Ecto neural progenitor cell (in vitro differentiated cells): ENCODE measurements around the gene NFIA.

Experiments used
- DNase-seq: peaks from one replicate; pipeline ENCODE4 v3.0.0-alpha.2; 2018; ENCODE audit warnings: low spot score

The NFIA gene

DNA sequence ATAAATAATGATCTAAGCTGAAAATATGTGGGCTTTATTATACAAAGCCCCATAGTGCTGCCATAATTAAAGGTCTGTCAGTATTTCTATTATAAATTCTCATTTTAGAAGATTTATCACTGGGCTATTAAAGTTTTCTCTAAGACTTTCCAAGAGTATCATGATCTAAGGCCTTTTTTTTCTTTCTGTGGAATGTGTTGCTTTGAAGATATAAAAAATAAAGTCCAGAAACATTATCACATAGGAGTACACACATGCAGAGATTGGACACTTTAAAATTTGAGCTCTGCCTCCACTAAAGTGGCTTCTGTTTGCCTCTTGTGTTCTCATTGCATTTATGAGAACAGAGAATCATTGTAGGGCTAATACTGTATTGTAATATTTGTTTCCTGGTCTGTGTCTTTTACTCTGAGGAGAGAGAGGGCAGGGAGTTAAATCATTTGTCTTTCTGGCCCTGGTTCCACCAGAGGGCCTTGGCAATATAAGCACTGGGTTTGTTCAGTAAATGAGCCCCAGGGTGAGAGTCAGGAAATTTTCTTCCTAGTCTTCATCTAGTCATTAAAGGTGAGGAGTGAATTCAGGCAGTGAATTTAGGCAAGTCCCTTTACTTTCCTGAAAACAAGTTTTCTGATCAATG is 70.2 kb downstream of the NFIA start:
- DNase-seq, result no peak

GRCh38 chr1:61156576-61157467 is 74.5 kb downstream of the NFIA start:
- DNase-seq, result no peak

DNA sequence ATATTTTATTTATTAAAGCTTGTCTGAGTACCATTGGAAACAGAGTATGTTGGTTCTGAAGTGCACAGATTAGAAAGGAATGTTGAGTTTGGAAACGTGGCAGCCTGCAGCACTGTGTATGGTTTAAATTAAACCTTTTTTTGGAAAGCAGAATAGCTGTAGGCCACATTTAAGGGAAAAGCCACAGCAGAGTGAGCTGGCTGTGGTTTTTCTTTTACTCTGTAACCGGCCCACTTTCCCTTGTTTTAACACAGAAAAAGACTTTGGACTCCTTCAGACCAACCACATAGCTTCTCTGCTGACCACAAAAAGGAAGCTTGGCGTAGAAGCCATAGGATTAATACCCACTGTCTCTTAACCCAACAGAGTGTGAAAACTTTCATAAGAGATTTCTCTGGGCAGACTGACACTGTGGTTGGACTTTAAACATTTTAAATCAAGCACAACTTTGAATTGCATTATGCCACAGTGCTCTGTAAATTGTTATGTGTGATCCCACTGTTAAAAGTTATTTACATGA is 75.2 kb downstream of the NFIA start:
- no peak for DNase-seq

GRCh38 chr1:61158591-61158990 is 76.2 kb downstream of the NFIA start:
- DNase-seq, result no peak

GRCh38 chr1:61160526-61160925 is 78.2 kb downstream of the NFIA start:
- DNase-seq, result no peak

- DNase-seq, result no peak
Measured at GRCh38 chr1:61162520-61163258, 80.3 kb downstream of the NFIA start.

- no peak for DNase-seq
Measured at GRCh38 chr1:61163355-61163754, 81.0 kb downstream of the NFIA start.

DNA sequence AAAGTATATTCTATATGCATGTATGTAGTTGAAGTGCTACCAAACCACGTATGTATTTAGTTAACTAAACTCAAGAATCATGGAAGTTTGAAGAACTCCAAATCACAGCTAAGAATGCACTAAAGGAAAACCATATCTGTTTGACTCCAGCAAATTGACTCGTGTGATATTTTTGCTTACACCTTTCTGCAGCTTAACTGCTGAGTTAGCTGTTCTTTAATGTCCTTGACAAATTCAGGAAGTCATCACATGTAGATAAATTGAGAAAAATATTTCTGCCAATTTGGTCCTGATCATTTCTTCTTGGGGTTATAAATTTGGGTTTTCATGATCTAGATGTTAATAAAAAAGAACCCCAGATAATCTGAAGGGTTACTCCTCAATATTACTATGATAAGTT is 83.0 kb downstream of the NFIA start:
- no peak for DNase-seq

DNA sequence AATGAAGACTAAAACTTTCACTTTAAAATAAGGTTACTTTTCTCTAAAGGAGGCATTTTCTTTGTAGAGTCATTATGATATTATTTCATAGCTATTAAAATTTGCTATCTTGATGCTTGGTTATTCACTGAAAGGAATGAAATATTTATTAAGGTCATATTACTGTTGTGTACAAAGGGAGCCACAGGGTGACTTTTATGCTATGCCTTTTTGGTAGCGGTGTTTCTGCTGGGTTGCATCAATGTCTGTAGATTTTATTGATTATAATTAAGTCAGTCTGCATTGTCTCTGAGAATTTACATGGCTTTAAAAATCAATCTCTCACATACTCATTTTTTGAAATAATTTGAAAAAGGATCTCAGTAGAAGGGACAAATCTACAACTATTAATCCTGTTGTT is 84.9 kb downstream of the NFIA start:
- no peak for DNase-seq

GRCh38 chr1:61169045-61169444 is 86.7 kb downstream of the NFIA start:
- no peak for DNase-seq

DNA sequence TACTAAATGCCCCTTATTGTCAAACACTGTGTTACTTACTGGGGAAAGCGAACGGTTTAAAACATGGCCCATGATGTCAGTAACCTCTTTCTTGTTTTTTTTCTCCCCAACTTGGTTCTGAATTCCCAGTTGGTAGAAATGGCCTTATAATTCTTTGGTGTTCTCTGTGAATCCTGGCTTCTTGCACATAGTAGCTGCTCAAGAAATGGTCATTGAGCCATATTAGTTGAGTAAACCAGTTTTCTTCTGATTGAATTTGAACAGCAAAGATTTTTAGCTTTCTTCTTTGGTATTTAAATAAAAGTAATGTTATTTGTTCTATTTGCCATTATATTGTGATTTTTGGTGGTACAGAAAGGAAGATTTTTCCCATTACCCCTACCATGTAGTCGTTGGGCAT is 87.3 kb downstream of the NFIA start:
- DNase-seq, result no peak

DNA sequence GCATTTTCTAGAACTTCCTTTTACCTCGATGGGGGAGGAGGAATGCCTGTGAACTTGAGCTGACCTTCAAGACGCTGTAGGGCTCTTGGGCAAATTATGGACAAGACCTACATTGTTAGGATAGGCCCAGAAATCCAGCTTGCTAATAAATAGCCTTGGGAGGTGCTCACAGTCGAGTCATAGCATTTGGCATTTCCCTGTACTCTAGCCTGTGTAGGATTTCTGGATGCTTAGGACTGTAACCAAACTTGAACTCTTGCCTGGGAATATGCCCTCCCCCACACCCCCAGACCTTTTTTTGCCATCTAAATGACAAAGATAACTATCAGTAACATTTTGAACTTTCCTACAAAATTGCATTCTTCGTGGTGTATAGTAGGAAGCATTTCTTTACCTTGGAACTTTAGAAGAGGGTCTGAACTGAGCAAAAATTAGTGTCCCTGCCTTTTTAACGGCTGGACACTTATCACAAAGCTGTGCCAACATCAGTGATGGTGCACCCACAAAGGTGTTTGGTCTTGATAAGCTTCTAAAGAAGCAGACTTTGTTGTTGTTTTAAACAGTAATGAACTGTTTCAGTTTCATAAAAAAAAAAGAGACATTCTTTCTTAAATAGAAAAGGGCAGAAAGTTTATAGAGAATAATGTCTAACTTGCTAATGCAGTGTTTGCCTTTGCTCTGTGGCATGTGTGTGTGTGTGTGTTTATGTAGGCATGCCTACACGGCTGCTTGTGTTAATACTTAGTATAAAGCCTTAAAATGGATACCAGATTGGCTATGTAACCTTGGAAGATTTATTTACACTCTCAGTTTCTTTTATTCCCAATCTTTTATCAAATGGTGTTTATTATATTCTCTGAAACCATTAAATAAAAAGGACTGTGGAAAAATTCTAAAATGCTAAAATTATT is 88.2 kb downstream of the NFIA start:
- DNase-seq, result no peak

- no peak for DNase-seq
Measured at GRCh38 chr1:61171346-61171745, 89.0 kb downstream of the NFIA start.

DNA sequence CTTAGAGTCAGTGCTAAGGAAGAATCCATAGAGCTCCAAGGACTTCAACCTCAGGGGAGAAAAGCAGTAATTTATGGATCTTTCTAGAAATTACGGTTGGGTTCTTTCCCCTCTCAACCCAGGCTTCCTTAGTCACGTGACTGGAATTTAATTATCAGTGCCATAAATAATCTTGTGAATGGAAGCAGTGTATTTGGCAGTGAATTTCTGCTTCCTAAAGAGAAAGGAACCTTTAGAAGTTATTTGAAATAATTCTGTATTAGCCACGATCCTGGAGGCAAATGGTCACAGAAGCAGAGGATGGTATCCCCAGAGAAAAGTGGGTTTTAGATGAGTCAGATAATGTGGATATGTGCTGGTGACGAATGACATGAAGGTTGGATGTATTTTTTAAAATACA is 89.6 kb downstream of the NFIA start:
- DNase-seq, result no peak

DNA sequence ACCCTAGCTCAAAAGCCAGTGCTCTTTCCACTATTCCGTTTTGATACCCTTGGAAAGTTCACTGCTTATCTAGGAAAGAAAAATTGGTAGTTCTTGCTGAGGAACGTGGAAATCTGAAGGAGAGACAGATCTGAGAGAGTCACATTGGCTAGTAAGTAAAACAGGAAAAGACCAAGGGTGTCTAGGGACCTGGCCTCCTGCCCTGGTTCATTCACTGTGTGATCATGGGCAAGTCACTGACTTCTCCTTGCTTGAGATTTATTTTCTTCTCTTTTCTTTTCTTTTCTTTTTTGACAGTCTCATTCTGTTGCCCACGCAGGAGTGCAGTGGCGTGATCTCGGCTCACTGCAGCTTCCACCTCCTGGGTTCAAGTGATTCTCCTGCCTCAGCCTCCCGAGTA is 90.8 kb downstream of the NFIA start:
- DNase-seq, result no peak

- no peak for DNase-seq
Measured at GRCh38 chr1:61174060-61174795, 91.9 kb downstream of the NFIA start.

- no peak for DNase-seq
Measured at GRCh38 chr1:61175976-61176375, 93.6 kb downstream of the NFIA start.

- no peak for DNase-seq
Measured at GRCh38 chr1:61181067-61182038, 99.0 kb downstream of the NFIA start.

GRCh38 chr1:61182049-61182448 is 99.7 kb downstream of the NFIA start:
- DNase-seq, result no peak

DNA sequence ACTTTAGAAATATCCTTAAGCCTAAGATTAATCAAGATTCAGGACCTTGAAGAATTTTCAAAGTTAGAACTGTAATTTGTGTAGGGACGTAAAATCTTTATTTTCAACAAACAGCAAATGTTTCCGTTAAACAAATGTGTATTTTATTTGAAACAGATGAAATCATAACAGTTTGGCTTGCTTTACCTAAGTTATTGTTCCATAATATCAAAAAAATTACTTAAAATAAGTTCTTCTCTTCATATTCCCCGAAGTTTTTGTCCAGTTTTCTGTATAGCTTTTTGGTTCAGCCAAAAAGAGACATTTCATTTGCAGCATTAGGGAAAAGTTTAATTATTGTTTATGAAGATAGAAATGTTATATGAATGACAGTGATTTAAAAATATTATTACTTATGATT is 100.1 kb downstream of the NFIA start:
- DNase-seq, result no peak
